ENCODE measurements around the gene TNFRSF8.

DNA sequence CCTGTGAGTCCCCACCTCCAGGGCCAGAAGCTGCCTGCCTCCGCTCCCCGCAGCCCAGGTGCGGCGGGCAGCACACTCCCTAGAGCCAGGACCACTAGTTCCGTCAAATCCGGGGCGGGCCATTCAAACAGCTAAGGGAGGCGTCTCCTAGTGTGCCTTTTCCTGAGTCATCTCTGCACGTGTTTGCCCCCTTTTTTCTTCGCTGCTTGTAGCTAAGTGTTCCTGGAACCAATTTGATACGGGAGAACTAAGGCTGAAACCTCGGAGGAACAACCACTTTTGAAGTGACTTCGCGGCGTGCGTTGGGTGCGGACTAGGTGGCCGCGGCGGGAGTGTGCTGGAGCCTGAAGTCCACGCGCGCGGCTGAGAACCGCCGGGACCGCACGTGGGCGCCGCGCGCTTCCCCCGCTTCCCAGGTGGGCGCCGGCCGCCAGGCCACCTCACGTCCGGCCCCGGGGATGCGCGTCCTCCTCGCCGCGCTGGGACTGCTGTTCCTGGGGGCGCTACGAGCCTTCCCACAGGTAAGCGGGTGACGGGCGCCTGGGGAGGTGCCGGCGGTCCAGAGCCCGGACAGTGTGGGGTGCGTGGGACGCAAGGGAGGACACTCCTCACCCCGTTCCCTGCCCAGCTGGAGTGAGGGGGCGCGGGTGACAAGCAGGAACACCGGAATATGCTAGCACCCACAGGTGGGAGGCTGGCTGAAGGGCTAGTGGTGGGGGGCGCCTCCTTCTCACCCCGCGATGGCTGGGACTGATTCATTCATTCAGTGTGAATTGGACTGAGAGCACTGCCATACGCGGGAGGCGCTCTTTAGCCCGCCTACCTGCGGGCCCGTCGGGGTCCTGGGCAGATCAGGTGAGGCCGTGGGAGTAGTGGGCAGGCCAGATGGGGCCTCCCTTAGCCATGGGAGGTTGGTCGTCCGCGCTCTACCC lies at the start of gene TNFRSF8:
- TF ChIP-seq PRDM10 (IDR thresholded peaks at IDR 0.05; ENCODE audit: partially characterized antibody) (peak; percentile 53), BHLHE40 (IDR thresholded peaks at IDR 0.05; ENCODE audit: low read length) (peak; percentile 90), CBX2 (IDR thresholded peaks at IDR 0.05; ENCODE audit: insufficient read depth, low read length, poor library complexity, severe bottlenecking) (no peak), JUND (IDR thresholded peaks at IDR 0.05; ENCODE audit: borderline replicate concordance, low read depth, low read length) (peak; percentile 75), JUND (tag; IDR thresholded peaks at IDR 0.05; ENCODE audit: borderline replicate concordance, low read depth, low read length) (peak; percentile 50; the same call in 1 of the 3 replicates), ATF3 (IDR thresholded peaks at IDR 0.05) (peak; percentile 64), ATF3 (CRISPR knock-in tag; conservative IDR thresholded peaks at IDR 0.05) (peak; percentile 83; the same call in 1 of the 2 replicates), ZNF24 (IDR thresholded peaks at IDR 0.05) (peak; percentile 83), NR4A1 (CRISPR knock-in tag; IDR thresholded peaks at IDR 0.05) (no peak), NR4A1 (tag; IDR thresholded peaks at IDR 0.05) (0 out of 2 replicates have a peak, but pooled peaks have one; percentile 47), SIN3B (IDR thresholded peaks at IDR 0.05; ENCODE audit: low read depth) (no peak), SNRNP70 (optimal IDR thresholded peaks at IDR 0.05; ENCODE audit: low read depth, low read length) (no peak), PHF8 (IDR thresholded peaks at IDR 0.05; ENCODE audit: borderline replicate concordance, low read length) (peak; percentile 41; the same call in 1 of the 2 replicates)
- TF ChIP-seq, protein P1, sequence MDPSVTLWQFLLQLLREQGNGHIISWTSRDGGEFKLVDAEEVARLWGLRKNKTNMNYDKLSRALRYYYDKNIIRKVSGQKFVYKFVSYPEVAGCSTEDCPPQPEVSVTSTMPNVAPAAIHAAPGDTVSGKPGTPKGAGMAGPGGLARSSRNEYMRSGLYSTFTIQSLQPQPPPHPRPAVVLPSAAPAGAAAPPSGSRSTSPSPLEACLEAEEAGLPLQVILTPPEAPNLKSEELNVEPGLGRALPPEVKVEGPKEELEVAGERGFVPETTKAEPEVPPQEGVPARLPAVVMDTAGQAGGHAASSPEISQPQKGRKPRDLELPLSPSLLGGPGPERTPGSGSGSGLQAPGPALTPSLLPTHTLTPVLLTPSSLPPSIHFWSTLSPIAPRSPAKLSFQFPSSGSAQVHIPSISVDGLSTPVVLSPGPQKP (CRISPR knock-in tag; IDR thresholded peaks at IDR 0.05): no peak
- TF ChIP-seq, protein P2, sequence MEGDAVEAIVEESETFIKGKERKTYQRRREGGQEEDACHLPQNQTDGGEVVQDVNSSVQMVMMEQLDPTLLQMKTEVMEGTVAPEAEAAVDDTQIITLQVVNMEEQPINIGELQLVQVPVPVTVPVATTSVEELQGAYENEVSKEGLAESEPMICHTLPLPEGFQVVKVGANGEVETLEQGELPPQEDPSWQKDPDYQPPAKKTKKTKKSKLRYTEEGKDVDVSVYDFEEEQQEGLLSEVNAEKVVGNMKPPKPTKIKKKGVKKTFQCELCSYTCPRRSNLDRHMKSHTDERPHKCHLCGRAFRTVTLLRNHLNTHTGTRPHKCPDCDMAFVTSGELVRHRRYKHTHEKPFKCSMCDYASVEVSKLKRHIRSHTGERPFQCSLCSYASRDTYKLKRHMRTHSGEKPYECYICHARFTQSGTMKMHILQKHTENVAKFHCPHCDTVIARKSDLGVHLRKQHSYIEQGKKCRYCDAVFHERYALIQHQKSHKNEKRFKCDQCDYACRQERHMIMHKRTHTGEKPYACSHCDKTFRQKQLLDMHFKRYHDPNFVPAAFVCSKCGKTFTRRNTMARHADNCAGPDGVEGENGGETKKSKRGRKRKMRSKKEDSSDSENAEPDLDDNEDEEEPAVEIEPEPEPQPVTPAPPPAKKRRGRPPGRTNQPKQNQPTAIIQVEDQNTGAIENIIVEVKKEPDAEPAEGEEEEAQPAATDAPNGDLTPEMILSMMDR (IDR thresholded peaks at IDR 0.05 in 2 of 3, conservative IDR thresholded peaks at IDR 0.05 in 1 of 3; ENCODE audit: insufficient read depth in 2 of 3, low read depth in 1 of 3, low read length in 3 of 3): 0 out of 6 replicates have a peak, but pooled peaks of 1 of the 3 experiments have one; percentile 4
